ENCODE data around the gene MYO1A. TPM values are rescaled to one million over a fixed set of nuclear protein-coding genes. Genes with fewer than 3 reads are reported as not detected.

Gene MYO1A
- total and polyA plus RNA-seq, 2 of the 13 experiments (the other 11 are each of a cell fraction or from before 2014, with no cell fraction given): 5.3 to 6.0 TPM

DNA sequence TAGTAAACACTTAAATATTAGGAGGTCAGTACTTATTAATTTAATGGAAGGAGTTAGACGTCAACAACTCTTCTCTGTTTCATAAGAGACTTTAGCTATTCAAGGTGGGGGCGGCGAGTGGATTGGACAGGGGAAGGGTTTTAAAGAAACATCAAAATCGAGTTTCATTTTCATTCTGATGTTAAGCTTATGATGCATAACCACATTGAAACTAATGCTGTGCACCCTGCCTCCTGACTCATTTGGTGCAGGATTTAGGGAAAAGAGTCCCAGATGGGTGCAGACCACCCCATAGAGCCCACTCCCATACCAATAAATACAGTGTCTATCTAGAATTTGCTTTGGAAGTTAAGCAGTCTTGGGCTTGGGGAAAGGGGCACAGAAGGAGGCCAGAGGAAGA lies 50.9 kb downstream of the MYO1A start:
- H3K4me1 ChIP-seq (ENCODE audit: insufficient read depth, low read length): peaks cover 16% of the 10 kb centered on the region
- DNase-seq (ENCODE audit: low spot score): no peak
- CTCF ChIA-PET (ENCODE audit: low intra/inter-chr PET ratio, low total read pairs): no interaction called here
- peaks cover 4% of the 10 kb centered on the region for H4K20me1 ChIP-seq (ENCODE audit: insufficient read depth, low read length)
- FAIRE-seq: no peak
- H3K9ac ChIP-seq (ENCODE audit: insufficient read depth, low read depth, low read length): no peak overlapping the region
- intact Hi-C loops (cut with micrococcal nuclease; ENCODE audit: unreplicated experiment) (no loop called here), in situ Hi-C loops (cut with HindIII; ENCODE audit: extremely low pct_ligation_motif_present, low pct_unique_long_range_greater_than_20kb) (no loop called here)
- H3K36me3 ChIP-seq (replicated peaks in 1 of 2; ENCODE audit: control insufficient read depth in 1 of 2, insufficient read depth in 2 of 2, low read length in 2 of 2): peaks cover 8 to 26% of the 10 kb centered on the region in 2 experiments
- no peak overlapping the region for H3K27ac ChIP-seq (ENCODE audit: extremely low read length, insufficient read depth, low read length)
- no peak overlapping the region for H2AFZ ChIP-seq (ENCODE audit: low read length)
- no peaks in the 10 kb centered on the region for H3K9me3 ChIP-seq (ENCODE audit: low read length)
- H3K79me2 ChIP-seq (ENCODE audit: insufficient read depth, low read length): peaks cover 2% of the 10 kb centered on the region
- POLR2A ChIA-PET: no interaction called here
- no peak overlapping the region for H3K4me2 ChIP-seq (ENCODE audit: low read depth, low read length)
- 83% methylated on average over 4 of the region's 4 CpGs for WGBS (ENCODE audit: low lambda C conversion rate)
- no peak overlapping the region for H3K4me3 ChIP-seq (replicated peaks in 1 of 3; ENCODE audit: insufficient read depth in 1 of 3, low read depth in 2 of 3, low read length in 3 of 3)
- BruUV-seq (replicated peaks): no TSS peak
- no peaks in the 10 kb centered on the region; a peak in 1 of 5 replicates for H3K27me3 ChIP-seq (ENCODE audit: control insufficient read depth in 1 of 2, insufficient read depth in 2 of 2, low read length in 2 of 2)
- ATAC-seq: no peak
- TF ChIP-seq ELF4 (CRISPR knock-in tag; IDR thresholded peaks at IDR 0.05; ENCODE audit: borderline replicate concordance): no peak
- TF ChIP-seq TBL1XR1 (IDR thresholded peaks at IDR 0.05; ENCODE audit: borderline replicate concordance, low read length, partially characterized antibody): no peak
- TF ChIP-seq, protein P1, sequence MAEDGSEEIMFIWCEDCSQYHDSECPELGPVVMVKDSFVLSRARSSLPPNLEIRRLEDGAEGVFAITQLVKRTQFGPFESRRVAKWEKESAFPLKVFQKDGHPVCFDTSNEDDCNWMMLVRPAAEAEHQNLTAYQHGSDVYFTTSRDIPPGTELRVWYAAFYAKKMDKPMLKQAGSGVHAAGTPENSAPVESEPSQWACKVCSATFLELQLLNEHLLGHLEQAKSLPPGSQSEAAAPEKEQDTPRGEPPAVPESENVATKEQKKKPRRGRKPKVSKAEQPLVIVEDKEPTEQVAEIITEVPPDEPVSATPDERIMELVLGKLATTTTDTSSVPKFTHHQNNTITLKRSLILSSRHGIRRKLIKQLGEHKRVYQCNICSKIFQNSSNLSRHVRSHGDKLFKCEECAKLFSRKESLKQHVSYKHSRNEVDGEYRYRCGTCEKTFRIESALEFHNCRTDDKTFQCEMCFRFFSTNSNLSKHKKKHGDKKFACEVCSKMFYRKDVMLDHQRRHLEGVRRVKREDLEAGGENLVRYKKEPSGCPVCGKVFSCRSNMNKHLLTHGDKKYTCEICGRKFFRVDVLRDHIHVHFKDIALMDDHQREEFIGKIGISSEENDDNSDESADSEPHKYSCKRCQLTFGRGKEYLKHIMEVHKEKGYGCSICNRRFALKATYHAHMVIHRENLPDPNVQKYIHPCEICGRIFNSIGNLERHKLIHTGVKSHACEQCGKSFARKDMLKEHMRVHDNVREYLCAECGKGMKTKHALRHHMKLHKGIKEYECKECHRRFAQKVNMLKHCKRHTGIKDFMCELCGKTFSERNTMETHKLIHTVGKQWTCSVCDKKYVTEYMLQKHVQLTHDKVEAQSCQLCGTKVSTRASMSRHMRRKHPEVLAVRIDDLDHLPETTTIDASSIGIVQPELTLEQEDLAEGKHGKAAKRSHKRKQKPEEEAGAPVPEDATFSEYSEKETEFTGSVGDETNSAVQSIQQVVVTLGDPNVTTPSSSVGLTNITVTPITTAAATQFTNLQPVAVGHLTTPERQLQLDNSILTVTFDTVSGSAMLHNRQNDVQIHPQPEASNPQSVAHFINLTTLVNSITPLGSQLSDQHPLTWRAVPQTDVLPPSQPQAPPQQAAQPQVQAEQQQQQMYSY (CRISPR knock-in tag; IDR thresholded peaks at IDR 0.05): no peak
- TF ChIP-seq HNRNPLL (IDR thresholded peaks at IDR 0.05; ENCODE audit: low read depth, low read length, poor library complexity, severe bottlenecking): no peak
- TF ChIP-seq MZF1 (CRISPR knock-in tag; IDR thresholded peaks at IDR 0.05; ENCODE audit: borderline replicate concordance): no peak
- no peak for TF ChIP-seq JDP2 (CRISPR knock-in tag; IDR thresholded peaks at IDR 0.05; ENCODE audit: borderline replicate concordance)
- TF ChIP-seq, protein P2, sequence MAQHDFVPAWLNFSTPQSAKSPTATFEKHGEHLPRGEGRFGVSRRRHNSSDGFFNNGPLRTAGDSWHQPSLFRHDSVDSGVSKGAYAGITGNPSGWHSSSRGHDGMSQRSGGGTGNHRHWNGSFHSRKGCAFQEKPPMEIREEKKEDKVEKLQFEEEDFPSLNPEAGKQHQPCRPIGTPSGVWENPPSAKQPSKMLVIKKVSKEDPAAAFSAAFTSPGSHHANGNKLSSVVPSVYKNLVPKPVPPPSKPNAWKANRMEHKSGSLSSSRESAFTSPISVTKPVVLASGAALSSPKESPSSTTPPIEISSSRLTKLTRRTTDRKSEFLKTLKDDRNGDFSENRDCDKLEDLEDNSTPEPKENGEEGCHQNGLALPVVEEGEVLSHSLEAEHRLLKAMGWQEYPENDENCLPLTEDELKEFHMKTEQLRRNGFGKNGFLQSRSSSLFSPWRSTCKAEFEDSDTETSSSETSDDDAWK (CRISPR knock-in tag; IDR thresholded peaks at IDR 0.05): no peak
- no peak for TF ChIP-seq ERF (CRISPR knock-in tag; IDR thresholded peaks at IDR 0.05)
- no peak for TF ChIP-seq ZNF614 (CRISPR knock-in tag; IDR thresholded peaks at IDR 0.05; ENCODE audit: borderline replicate concordance)
- TF ChIP-seq STAT6 (CRISPR knock-in tag; IDR thresholded peaks at IDR 0.05; ENCODE audit: borderline replicate concordance): no peak
- no peak for TF ChIP-seq ZNF138 (CRISPR knock-in tag; IDR thresholded peaks at IDR 0.05; ENCODE audit: low read depth)
- TF ChIP-seq TAF15 (IDR thresholded peaks at IDR 0.05; ENCODE audit: low read depth, low read length, poor library complexity, severe bottlenecking): no peak
- TF ChIP-seq MED8 (CRISPR knock-in tag; IDR thresholded peaks at IDR 0.05; ENCODE audit: insufficient replicate concordance): no peak
- TF ChIP-seq, protein P3, sequence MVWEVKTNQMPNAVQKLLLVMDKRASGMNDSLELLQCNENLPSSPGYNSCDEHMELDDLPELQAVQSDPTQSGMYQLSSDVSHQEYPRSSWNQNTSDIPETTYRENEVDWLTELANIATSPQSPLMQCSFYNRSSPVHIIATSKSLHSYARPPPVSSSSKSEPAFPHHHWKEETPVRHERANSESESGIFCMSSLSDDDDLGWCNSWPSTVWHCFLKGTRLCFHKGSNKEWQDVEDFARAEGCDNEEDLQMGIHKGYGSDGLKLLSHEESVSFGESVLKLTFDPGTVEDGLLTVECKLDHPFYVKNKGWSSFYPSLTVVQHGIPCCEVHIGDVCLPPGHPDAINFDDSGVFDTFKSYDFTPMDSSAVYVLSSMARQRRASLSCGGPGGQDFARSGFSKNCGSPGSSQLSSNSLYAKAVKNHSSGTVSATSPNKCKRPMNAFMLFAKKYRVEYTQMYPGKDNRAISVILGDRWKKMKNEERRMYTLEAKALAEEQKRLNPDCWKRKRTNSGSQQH (CRISPR knock-in tag; IDR thresholded peaks at IDR 0.05; ENCODE audit: low read depth): no peak
- no peak for TF ChIP-seq ZNF296 (CRISPR knock-in tag; conservative IDR thresholded peaks at IDR 0.05)
- no peak for TF ChIP-seq DR1 (CRISPR knock-in tag; IDR thresholded peaks at IDR 0.05)

Data from HepG2 (cell line).